IMR-90 (cell line): Measurements from ENCODE around the gene RNF128. TPM values are rescaled to one million over a fixed set of nuclear protein-coding genes. Genes with fewer than 3 reads are reported as not detected.

ENCODE experiments used
- ATAC-seq: fragments of 200-7000 bp; cut with Tn5 transposase; 2 replicates; pipeline ENCODE4 v1.9.1; 2020; ENCODE audit warnings: low read depth, mild to moderate bottlenecking, moderate library complexity
- BruUV-seq: library from RNA; stranded (reverse); fragments of 400-500 nt; replicated peaks from 2 replicates; lab custom pipeline; 2021; lab: Mats Ljungman, UMichigan
- CTCF ChIA-PET: fragments of 300-600 bp; formaldehyde crosslinking; extraction: SDS; loops from one replicate; lab custom pipeline; 2021; ENCODE audit warnings: antibody characterized with exemption; lab: Yijun Ruan, JAX
- POLR2A ChIA-PET: fragments of 300-600 bp; sonication (Branson Sonifier 250); formaldehyde crosslinking; loops from one replicate; lab custom pipeline; 2022; ENCODE audit warnings: antibody characterized with exemption; ENCODE audit not compliant: unreplicated experiment; lab: Charles Lee
- DNase-seq: peaks from one replicate; pipeline ENCODE4 v3.0.0; 2013
- H2AFZ ChIP-seq: replicated peaks from 2 replicates; pipeline ENCODE3; 2013; ENCODE audit warnings: low read length, mild to moderate bottlenecking; ENCODE audit not compliant: poor library complexity
- H2AK5ac ChIP-seq: 2 replicates; pipeline ENCODE4 v1.6.1; 2013; ENCODE audit warnings: low read depth, low read length, inconsistent platforms
- H2AK9ac ChIP-seq: replicated peaks from 2 replicates; pipeline ENCODE3; 2013; ENCODE audit warnings: mild to moderate bottlenecking, low read depth, low read length, moderate library complexity; ENCODE audit not compliant: poor library complexity
- H2BK120ac ChIP-seq: 2 replicates; pipeline ENCODE4 v1.6.1; 2013; ENCODE audit warnings: low read depth, low read length, inconsistent platforms
- H2BK15ac ChIP-seq: 3 replicates; pipeline ENCODE4 v1.6.1; 2013; ENCODE audit warnings: low read depth, low read length, inconsistent platforms
- H2BK20ac ChIP-seq: 2 replicates; pipeline ENCODE4 v1.6.1; 2013; ENCODE audit warnings: low read depth, mild to moderate bottlenecking, inconsistent platforms, low read length, moderate library complexity
- H2BK5ac ChIP-seq: 2 replicates; pipeline ENCODE4 v1.6.1; 2013; ENCODE audit warnings: mild to moderate bottlenecking, low read depth, low read length, inconsistent platforms; ENCODE audit not compliant: poor library complexity, severe bottlenecking
- H3K14ac ChIP-seq: replicated peaks from 2 replicates; pipeline ENCODE4 v1.6.1; 2013; ENCODE audit warnings: low read depth, low read length, inconsistent platforms
- H3K18ac ChIP-seq: 2 replicates; pipeline ENCODE4 v1.6.1; 2013; ENCODE audit warnings: low read depth, low read length, control low read depth
- H3K23ac ChIP-seq: 2 replicates; pipeline ENCODE4 v1.6.1; 2013; ENCODE audit warnings: low read depth, low read length, inconsistent platforms
- H3K27ac ChIP-seq: 2 replicates; pipeline ENCODE4 v1.5.1; 2013; ENCODE audit warnings: mild to moderate bottlenecking, control low read depth, low read length; ENCODE audit not compliant: insufficient read depth
- H3K27me3 ChIP-seq: 2 replicates; pipeline ENCODE4 v1.6.1; 2013; ENCODE audit warnings: low read length; ENCODE audit not compliant: control insufficient read depth, insufficient read depth
- H3K36me3 ChIP-seq: 2 replicates; pipeline ENCODE4 v1.6.1; 2013; ENCODE audit warnings: low read length, mixed read lengths; ENCODE audit not compliant: control insufficient read depth, insufficient read depth
- H3K4ac ChIP-seq: 2 replicates; pipeline ENCODE4 v1.6.1; 2013; ENCODE audit warnings: low read depth, low read length, inconsistent platforms
- H3K4me1 ChIP-seq: 2 replicates; pipeline ENCODE4 v1.6.1; 2013; ENCODE audit warnings: low read length, mixed read lengths; ENCODE audit not compliant: control insufficient read depth, insufficient read depth
- H3K4me2 ChIP-seq: 2 replicates; pipeline ENCODE4 v1.6.1; 2013; ENCODE audit warnings: low read depth, mild to moderate bottlenecking, control low read depth, low read length, moderate library complexity
- H3K4me3 ChIP-seq: 2 replicates; pipeline ENCODE4 v1.5.1; 2013; ENCODE audit warnings: low read depth, mild to moderate bottlenecking, control low read depth, low read length, moderate library complexity; ENCODE audit not compliant: insufficient read depth
- H3K56ac ChIP-seq: 2 replicates; pipeline ENCODE4 v1.6.1; 2013; ENCODE audit warnings: low read length, inconsistent platforms; ENCODE audit not compliant: insufficient read depth; ENCODE audit errors: extremely low read depth
- H3K79me1 ChIP-seq, 2 experiments: 2 replicates each; pipeline ENCODE4 v1.6.1; 2013; ENCODE audit warnings: low read length in 2 of 2, inconsistent platforms in 1 of 2, low read depth in 1 of 2
- H3K9ac ChIP-seq: 2 replicates; pipeline ENCODE4 v1.6.1; 2013; ENCODE audit warnings: low read depth, low read length, control low read depth
- H3K9me1 ChIP-seq: 2 replicates; pipeline ENCODE4 v1.6.1; 2013; ENCODE audit warnings: low read length, inconsistent platforms; ENCODE audit not compliant: insufficient read depth
- H3K9me3 ChIP-seq: 2 replicates; pipeline ENCODE4 v1.6.1; 2013; ENCODE audit warnings: low read length; ENCODE audit not compliant: control insufficient read depth, insufficient read depth
- H4K20me1 ChIP-seq: 2 replicates; pipeline ENCODE4 v1.6.1; 2013; ENCODE audit warnings: low read length, inconsistent platforms; ENCODE audit not compliant: insufficient read depth
- H4K5ac ChIP-seq: 2 replicates; pipeline ENCODE4 v1.6.1; 2013; ENCODE audit warnings: mild to moderate bottlenecking, low read depth, low read length, control low read depth
- H4K8ac ChIP-seq, 2 experiments: 2 replicates each; pipeline ENCODE4 v1.6.1; 2013; ENCODE audit warnings: low read depth in 2 of 2, low read length in 2 of 2, control low read depth in 1 of 2, inconsistent platforms in 1 of 2
- H4K91ac ChIP-seq: 2 replicates; pipeline ENCODE4 v1.6.1; 2013; ENCODE audit warnings: low read depth, low read length, inconsistent platforms; ENCODE audit not compliant: insufficient read depth
- CHD1 ChIP-seq: IDR thresholded peaks from 2 replicates; pipeline ENCODE4 v1.6.1; 2012; ENCODE audit warnings: low read depth, low read length, improper control_type of control experiment
- RAD21 ChIP-seq: IDR thresholded peaks from 2 replicates; pipeline ENCODE4 v1.6.1; 2012; ENCODE audit warnings: low read length, improper control_type of control experiment
- USF2 ChIP-seq: fragments of 150-350 bp; IDR thresholded peaks from 2 replicates; pipeline ENCODE4 v1.6.1; 2017; ENCODE audit warnings: mild to moderate bottlenecking, antibody characterized with exemption, low read length, low read depth
- WGBS, 2 experiments: methylation state at CpG; one replicate each; pipeline versions ENCODE4 v1.1.5 to v1.1.7; 2013; ENCODE audit warnings: missing lambda C conversion rate in 2 of 2; ENCODE audit not compliant: insufficient read length in 1 of 2; ENCODE audit errors: extremely low coverage in 2 of 2; 5-methylcytosine and 5-hydroxymethylcytosine counted together
- dilution Hi-C: fragments of 300-500 bp; cut with HindIII; formaldehyde crosslinking; loops from one replicate; pipeline ENCODE4 v1.14.3; 2018; ENCODE audit warnings: low sequenced_read_pairs; ENCODE audit not compliant: unreplicated experiment
- in situ Hi-C: fragments of 300-500 bp; cut with MboI; formaldehyde crosslinking; loops from 3 replicates; pipeline ENCODE4 v1.14.3; 2019; ENCODE audit warnings: low sequenced_read_pairs, inconsistent platforms, mixed read lengths
- intact Hi-C: fragments of 100-400 bp; cut with micrococcal nuclease; formaldehyde crosslinking; loops from 2 replicates; pipeline ENCODE4 v1.10.0; 2022
- polyA plus RNA-seq, 3 experiments: library from polyadenylated mRNA; depleted of rRNA; stranded (reverse); fragments of >200 nt; gene quantifications; 2 replicates each; pipeline ENCODE4 v1.2.3, GENCODE V29; 2012; ENCODE audit warnings: low replicate concordance in 1 of 3
- total RNA-seq: library from RNA; depleted of rRNA; stranded (reverse); fragments of >200 nt; gene quantifications from 2 replicates; pipeline ENCODE4 v1.2.3, GENCODE V29; 2012

RNF128 gene
- total and polyA plus RNA-seq, 2 of the 4 experiments (the other 2 are of a cell fraction), result 3.0 to 4.8 TPM

- CTCF ChIA-PET, result no interaction called here
Observed at GRCh38 chrX:106751407-106751806, 24.9 kb downstream of the RNF128 start.

More at GRCh38 chrX:106751407-106751806, 24.9 kb downstream of the RNF128 start:
- Histone ChIP-seq H3K23ac (no peak overlapping the region), H3K36me3 (no peaks in the 10 kb centered on the region), H2BK20ac (no peak overlapping the region), H3K9ac (no peak overlapping the region), H3K4ac (no peak overlapping the region), H2BK120ac (no peak overlapping the region), H4K8ac (no peak overlapping the region), H3K4me2 (no peak overlapping the region), H3K27ac (no peak overlapping the region), H2AK9ac (no peak overlapping the region), H3K27me3 (no peaks in the 10 kb centered on the region; the same call in none of the 2 replicates), H3K79me1 (no peaks in the 10 kb centered on the region), H3K18ac (no peak overlapping the region), H2AFZ (no peak overlapping the region), H2BK15ac (no peak overlapping the region), H2AK5ac (no peak overlapping the region), H3K4me3 (no peak overlapping the region), H3K56ac (no peak overlapping the region), H4K91ac (no peak overlapping the region), H3K9me3 (no peaks in the 10 kb centered on the region), H4K5ac (no peak overlapping the region), H3K4me1 (no peaks in the 10 kb centered on the region), H2BK5ac (no peak overlapping the region), H3K9me1 (no peaks in the 10 kb centered on the region), H3K14ac (no peak overlapping the region), H4K20me1 (no peaks in the 10 kb centered on the region)
- DNase-seq (no peak), ATAC-seq (no peak)
- dilution Hi-C loops (no loop called here), intact Hi-C loops (no loop called here), in situ Hi-C loops (no loop called here)
- BruUV-seq, result no TSS peak
- POLR2A ChIA-PET, result no interaction called here
- WGBS, 2 experiments, result no CpG with 5 or more reads among the region's 3 CpGs
- TF ChIP-seq USF2 (no peak), CHD1 (no peak), RAD21 (no peak)
